HCT116 (cell line): ENCODE data around the gene POFUT2. TPM values are rescaled to one million over a fixed set of nuclear protein-coding genes. Genes with fewer than 3 reads are reported as not detected.

Source experiments
- ATAC-seq: fragments of 200-7000 bp; cut with Tn5 transposase; 2 replicates; pipeline ENCODE4 v1.9.1; 2020; ENCODE audit warnings: mild to moderate bottlenecking, moderate library complexity
- BruUV-seq: library from RNA; stranded (reverse); fragments of 400-500 nt; replicated peaks from 2 replicates; lab custom pipeline; 2021; lab: Mats Ljungman, UMichigan
- CTCF ChIA-PET: fragments of 300-600 bp; sonication (Branson Sonifier 250); formaldehyde crosslinking; loops from one replicate; lab custom pipeline; 2021; ENCODE audit warnings: antibody characterized with exemption; lab: Charles Lee
- POLR2A ChIA-PET: fragments of 300-600, 350-600 bp; sonication (Branson Sonifier 250); formaldehyde crosslinking; loops from one replicate; lab custom pipeline; 2021; ENCODE audit warnings: antibody characterized with exemption; lab: Charles Lee
- RAD21 ChIA-PET, 2 experiments: fragments of 300-600 bp; sonication (Branson Sonifier 250); formaldehyde crosslinking; loops; one replicate each; lab custom pipeline; 2023; ENCODE audit warnings: low total read pairs in 2 of 2; ENCODE audit not compliant: uncharacterized antibody in 2 of 2, unreplicated experiment in 2 of 2, low non-redundant PET in 1 of 2; lab: Charles Lee
- DNase-seq: peaks from one replicate; pipeline ENCODE4 v3.0.0-alpha.2; 2010; ENCODE audit warnings: low read depth, low spot score
- H2AFZ ChIP-seq: fragments of 200-600 bp; shearing (Covaris generic), sonication (generic); 2 replicates; pipeline ENCODE4 v1.6.1; 2017; ENCODE audit warnings: low read depth, mixed run types, mixed read lengths, antibody characterized with exemption, low read length; ENCODE audit not compliant: poor library complexity, severe bottlenecking
- H3K27ac ChIP-seq: 2 replicates; pipeline ENCODE4 v1.5.1; 2012; ENCODE audit warnings: low read depth, low read length
- H3K27me3 ChIP-seq: fragments of 200-600 bp; sonication (generic); 2 replicates; pipeline ENCODE4 v1.6.1; 2016; ENCODE audit warnings: mixed run types, low read length, mixed read lengths; ENCODE audit not compliant: insufficient read depth
- H3K36me3 ChIP-seq, 2 experiments: fragments of 200-500 bp in 1 of 2; fragments of 200-600 bp in 1 of 2; sonication (Bioruptor generic) in 1 of 2; sonication (generic) in 1 of 2; 2 replicates each; pipeline versions ENCODE4 v1.5.1 to v1.6.1; 2014 to 2016; ENCODE audit warnings: low read length in 2 of 2, inconsistent platforms in 1 of 2, mixed read lengths in 1 of 2, mixed run types in 1 of 2; ENCODE audit not compliant: insufficient read depth in 2 of 2, control insufficient read depth in 1 of 2
- H3K4me1 ChIP-seq, 2 experiments: fragments of 200-600 bp in 1 of 2; sonication (generic) in 1 of 2; 2 replicates each; pipeline versions ENCODE4 v1.5.1 to v1.6.1; 2012 to 2017; ENCODE audit warnings: low read length in 2 of 2, inconsistent platforms in 1 of 2, mild to moderate bottlenecking in 1 of 2, mixed read lengths in 1 of 2, mixed run types in 1 of 2, moderate library complexity in 1 of 2; ENCODE audit not compliant: insufficient read depth in 2 of 2, control insufficient read depth in 1 of 2
- H3K4me2 ChIP-seq: fragments of 200-600 bp; sonication (generic); 2 replicates; pipeline ENCODE4 v1.6.1; 2017; ENCODE audit warnings: mixed run types, low read length, mixed read lengths
- H3K4me3 ChIP-seq, 2 experiments: fragments of 200-600 bp in 1 of 2; sonication (generic) in 1 of 2; replicated peaks in 1 of 2; 2 replicates each; pipeline ENCODE4 v1.5.1; 2011 to 2016; ENCODE audit warnings: low read length in 2 of 2, control low read depth in 1 of 2, low read depth in 1 of 2, mild to moderate bottlenecking in 1 of 2, mixed read lengths in 1 of 2, mixed run types in 1 of 2
- H3K79me2 ChIP-seq: fragments of 200-600 bp; sonication (generic); 2 replicates; pipeline ENCODE4 v1.6.1; 2017; ENCODE audit warnings: mild to moderate bottlenecking, mixed run types, low read length, moderate library complexity, mixed read lengths; ENCODE audit not compliant: insufficient read depth
- H3K9ac ChIP-seq: fragments of 200-600 bp; sonication (generic); 2 replicates; pipeline ENCODE4 v1.6.1; 2016; ENCODE audit warnings: low read length, mixed read lengths
- H3K9me2 ChIP-seq: fragments of 200-600 bp; sonication (generic), shearing (Covaris generic); 2 replicates; pipeline ENCODE4 v1.6.1; 2017; ENCODE audit warnings: mixed run types, mild to moderate bottlenecking, moderate library complexity; ENCODE audit not compliant: insufficient read depth
- H3K9me3 ChIP-seq, 2 experiments: fragments of 200-500 bp in 1 of 2; fragments of 200-600 bp in 1 of 2; sonication (Bioruptor generic) in 1 of 2; sonication (generic) in 1 of 2; 2 replicates each; pipeline ENCODE4 v1.6.1; 2014 to 2017; ENCODE audit warnings: low read length in 2 of 2, mixed read lengths in 2 of 2, inconsistent platforms in 1 of 2, low read depth in 1 of 2, mild to moderate bottlenecking in 1 of 2, mixed run types in 1 of 2, moderate library complexity in 1 of 2; ENCODE audit not compliant: control insufficient read depth in 1 of 2, insufficient read depth in 1 of 2
- H4K20me1 ChIP-seq: fragments of 200-600 bp; sonication (generic), shearing (Covaris generic); 2 replicates; pipeline ENCODE4 v1.6.1; 2017; ENCODE audit warnings: mixed run types, mild to moderate bottlenecking, moderate library complexity; ENCODE audit not compliant: insufficient read depth
- CBX3 ChIP-seq: IDR thresholded peaks from 2 replicates; pipeline ENCODE4 v1.6.1; 2012; ENCODE audit warnings: low read depth
- EGR1 ChIP-seq: IDR thresholded peaks from 2 replicates; pipeline ENCODE4 v1.6.1; 2012; ENCODE audit warnings: low read depth
- ELF1 ChIP-seq: IDR thresholded peaks from 2 replicates; pipeline ENCODE4 v1.6.1; 2012; ENCODE audit warnings: low read depth, borderline replicate concordance
- EZH2 ChIP-seq: fragments of 200-600 bp; sonication (generic); IDR thresholded peaks from 2 replicates; pipeline ENCODE4 v1.6.1; 2017; ENCODE audit warnings: antibody characterized with exemption, mixed run types
- EZH2phosphoT487 ChIP-seq: fragments of 200-600 bp; IDR thresholded peaks from 2 replicates; pipeline ENCODE4 v1.6.1; 2018; ENCODE audit warnings: antibody characterized with exemption, borderline replicate concordance
- FOSL1 ChIP-seq: IDR thresholded peaks from 2 replicates; pipeline ENCODE4 v1.6.1; 2012; ENCODE audit warnings: low read depth
- JUND ChIP-seq: IDR thresholded peaks from 2 replicates; pipeline ENCODE4 v1.6.1; 2012
- POLR2A ChIP-seq: IDR thresholded peaks from 2 replicates; pipeline ENCODE4 v1.7.0; 2011; ENCODE audit warnings: borderline replicate concordance; ENCODE audit not compliant: insufficient read depth, insufficient read length; ENCODE audit errors: extremely low read depth
- POLR2AphosphoS5 ChIP-seq: IDR thresholded peaks from 2 replicates; pipeline ENCODE4 v1.6.1; 2011; ENCODE audit warnings: mild to moderate bottlenecking, low read depth, low read length, moderate library complexity
- RAD21 ChIP-seq: IDR thresholded peaks from 2 replicates; pipeline ENCODE4 v1.6.1; 2012; ENCODE audit warnings: low read depth, mild to moderate bottlenecking
- SIN3A ChIP-seq: IDR thresholded peaks from 2 replicates; pipeline ENCODE4 v1.6.1; 2012; ENCODE audit warnings: low read depth
- SP1 ChIP-seq: IDR thresholded peaks from 2 replicates; pipeline ENCODE4 v1.6.1; 2012; ENCODE audit warnings: low read depth
- SRF ChIP-seq: IDR thresholded peaks from 2 replicates; pipeline ENCODE4 v1.6.1; 2012; ENCODE audit warnings: low read depth
- YY1 ChIP-seq: IDR thresholded peaks from 2 replicates; pipeline ENCODE4 v1.6.1; 2011; ENCODE audit warnings: low read length, low read depth, moderate library complexity, mild to moderate bottlenecking; ENCODE audit not compliant: insufficient replicate concordance; ENCODE audit errors: extremely low read depth
- ZFX ChIP-seq: fragments of 450-650 bp; IDR thresholded peaks from 2 replicates; pipeline ENCODE4 v1.6.1; 2017
- intact Hi-C: fragments of 100-400 bp; cut with micrococcal nuclease; formaldehyde crosslinking; loops from 2 replicates; pipeline ENCODE4 v1.10.0; 2022
- total RNA-seq: library from RNA; stranded (reverse); gene quantifications from one replicate; pipeline ENCODE4 v1.2.1, GENCODE V29; 2021; ENCODE audit not compliant: unreplicated experiment
- TF ChIP-seq, protein P1 (sequence below): IDR thresholded peaks from 2 replicates; pipeline ENCODE4 v1.6.1; 2012
- TF ChIP-seq, protein P2 (sequence below): IDR thresholded peaks from 2 replicates; pipeline ENCODE4 v1.6.1; 2012
- TF ChIP-seq, protein P3 (sequence below), 3 experiments: fragments of 200-600 bp in 1 of 3; sonication (generic) in 1 of 3; IDR thresholded peaks in 2 of 3; conservative IDR thresholded peaks in 1 of 3; 2 replicates each; pipeline ENCODE4 v1.5.1; 2012 to 2017; ENCODE audit warnings: low read depth in 2 of 3, low read length in 2 of 3, antibody characterized with exemption in 1 of 3, borderline replicate concordance in 1 of 3, control low read depth in 1 of 3, mild to moderate bottlenecking in 1 of 3, mixed read lengths in 1 of 3, mixed run types in 1 of 3, moderate library complexity in 1 of 3; ENCODE audit not compliant: insufficient read depth in 1 of 3

POFUT2 gene
- total RNA-seq, 1 experiment from 2014 or later = 20.5 TPM

DNA sequence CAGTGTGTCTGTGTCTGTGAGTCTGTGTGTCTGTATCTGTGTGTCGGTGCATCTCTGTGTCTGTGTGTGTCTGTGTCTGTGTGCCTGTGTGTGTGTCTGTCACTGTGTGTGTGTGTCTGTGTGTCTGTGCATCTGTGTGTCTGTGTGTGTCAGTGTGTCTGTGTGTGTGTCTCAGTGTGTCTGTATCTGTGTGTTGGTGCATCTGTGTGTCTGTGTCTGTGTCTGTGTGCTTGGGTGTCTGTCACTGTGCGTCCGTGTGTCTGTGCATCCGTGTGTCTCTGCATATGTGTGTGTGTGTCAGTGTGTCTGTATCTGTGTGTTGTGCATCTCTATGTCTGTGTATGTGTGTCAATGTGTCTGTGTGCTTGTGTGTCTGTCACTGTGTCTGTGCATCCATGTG lies 44.7 kb upstream of the POFUT2 start:
- H2AFZ ChIP-seq = no peak overlapping the region
- TF ChIP-seq POLR2A = no peak
- TF ChIP-seq EZH2 = no peak
- no peak for TF ChIP-seq JUND
- no peak for TF ChIP-seq EGR1
- TF ChIP-seq SRF = no peak
- no peak for TF ChIP-seq ZFX
- TF ChIP-seq POLR2AphosphoS5 = no peak
- TF ChIP-seq SIN3A = no peak
- no peak for TF ChIP-seq RAD21
- TF ChIP-seq SP1 = no peak
- no peak for TF ChIP-seq ELF1
- no peak for TF ChIP-seq FOSL1
- TF ChIP-seq, protein P1, sequence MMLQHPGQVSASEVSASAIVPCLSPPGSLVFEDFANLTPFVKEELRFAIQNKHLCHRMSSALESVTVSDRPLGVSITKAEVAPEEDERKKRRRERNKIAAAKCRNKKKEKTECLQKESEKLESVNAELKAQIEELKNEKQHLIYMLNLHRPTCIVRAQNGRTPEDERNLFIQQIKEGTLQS = no peak
- no peak for TF ChIP-seq CBX3
- TF ChIP-seq YY1 = no peak
- TF ChIP-seq, protein P2, sequence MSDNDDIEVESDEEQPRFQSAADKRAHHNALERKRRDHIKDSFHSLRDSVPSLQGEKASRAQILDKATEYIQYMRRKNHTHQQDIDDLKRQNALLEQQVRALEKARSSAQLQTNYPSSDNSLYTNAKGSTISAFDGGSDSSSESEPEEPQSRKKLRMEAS = no peak
- TF ChIP-seq, protein P3, sequence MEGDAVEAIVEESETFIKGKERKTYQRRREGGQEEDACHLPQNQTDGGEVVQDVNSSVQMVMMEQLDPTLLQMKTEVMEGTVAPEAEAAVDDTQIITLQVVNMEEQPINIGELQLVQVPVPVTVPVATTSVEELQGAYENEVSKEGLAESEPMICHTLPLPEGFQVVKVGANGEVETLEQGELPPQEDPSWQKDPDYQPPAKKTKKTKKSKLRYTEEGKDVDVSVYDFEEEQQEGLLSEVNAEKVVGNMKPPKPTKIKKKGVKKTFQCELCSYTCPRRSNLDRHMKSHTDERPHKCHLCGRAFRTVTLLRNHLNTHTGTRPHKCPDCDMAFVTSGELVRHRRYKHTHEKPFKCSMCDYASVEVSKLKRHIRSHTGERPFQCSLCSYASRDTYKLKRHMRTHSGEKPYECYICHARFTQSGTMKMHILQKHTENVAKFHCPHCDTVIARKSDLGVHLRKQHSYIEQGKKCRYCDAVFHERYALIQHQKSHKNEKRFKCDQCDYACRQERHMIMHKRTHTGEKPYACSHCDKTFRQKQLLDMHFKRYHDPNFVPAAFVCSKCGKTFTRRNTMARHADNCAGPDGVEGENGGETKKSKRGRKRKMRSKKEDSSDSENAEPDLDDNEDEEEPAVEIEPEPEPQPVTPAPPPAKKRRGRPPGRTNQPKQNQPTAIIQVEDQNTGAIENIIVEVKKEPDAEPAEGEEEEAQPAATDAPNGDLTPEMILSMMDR (IDR thresholded peaks at IDR 0.05 in 2 of 3, conservative IDR thresholded peaks at IDR 0.05 in 1 of 3; ENCODE audit: borderline replicate concordance in 1 of 3, insufficient read depth in 1 of 3, low read depth in 2 of 3, low read length in 2 of 3) = no peak
- TF ChIP-seq EZH2phosphoT487 = no peak
- H3K9me2 ChIP-seq = no peaks in the 10 kb centered on the region
- H3K4me1 ChIP-seq = peaks cover 29 to 54% of the 10 kb centered on the region in 2 experiments
- H3K4me2 ChIP-seq = no peak overlapping the region
- no TSS peak for BruUV-seq
- CTCF ChIA-PET = no interaction called here
- intact Hi-C loops = no loop called here
- no peak overlapping the region for H3K4me3 ChIP-seq
- H3K36me3 ChIP-seq = no peaks in the 10 kb centered on the region
- ATAC-seq (no peak), DNase-seq (no peak)
- POLR2A ChIA-PET = no interaction called here
- H4K20me1 ChIP-seq = no peaks in the 10 kb centered on the region
- no peaks in the 10 kb centered on the region for H3K79me2 ChIP-seq
- H3K9me3 ChIP-seq = no peaks in the 10 kb centered on the region
- no peaks in the 10 kb centered on the region for H3K27me3 ChIP-seq
- RAD21 ChIA-PET = no interaction called here
- H3K27ac ChIP-seq = no peak overlapping the region
- H3K9ac ChIP-seq = no peak overlapping the region
